H9 (cell line): ENCODE data around the gene NTRK2. TPM values are rescaled to one million over a fixed set of nuclear protein-coding genes. Genes with fewer than 3 reads are reported as not detected.

ENCODE experiments used
- DNase-seq: peaks from one replicate; pipeline ENCODE4 v3.0.0-alpha.2; 2017
- H2AFZ ChIP-seq: one replicate; pipeline ENCODE4 v1.6.1; 2013; ENCODE audit warnings: mild to moderate bottlenecking, low read length, control low read depth, moderate library complexity
- H2AK5ac ChIP-seq: 2 replicates; pipeline ENCODE4 v1.6.1; 2013; ENCODE audit warnings: low read length, control low read depth, mixed read lengths; ENCODE audit not compliant: insufficient read length
- H2BK120ac ChIP-seq: one replicate; pipeline ENCODE4 v1.6.1; 2013; ENCODE audit warnings: low read depth, mild to moderate bottlenecking, low read length, control low read depth, inconsistent platforms; ENCODE audit not compliant: poor library complexity, severe bottlenecking
- H2BK12ac ChIP-seq: 2 replicates; pipeline ENCODE4 v1.6.1; 2013; ENCODE audit warnings: low read length, control low read depth, mixed read lengths, low read depth; ENCODE audit not compliant: insufficient read length
- H2BK15ac ChIP-seq: 2 replicates; pipeline ENCODE4 v1.6.1; 2013; ENCODE audit warnings: low read depth, low read length, control low read depth
- H2BK20ac ChIP-seq: one replicate; pipeline ENCODE4 v1.6.1; 2013; ENCODE audit warnings: low read depth, mild to moderate bottlenecking, low read length, control low read depth, inconsistent platforms; ENCODE audit not compliant: poor library complexity, severe bottlenecking
- H2BK5ac ChIP-seq: 2 replicates; pipeline ENCODE4 v1.6.1; 2013; ENCODE audit warnings: low read length, control low read depth, mixed read lengths; ENCODE audit not compliant: insufficient read length
- H3K14ac ChIP-seq: 2 replicates; pipeline ENCODE4 v1.6.1; 2013; ENCODE audit warnings: low read length, control low read depth; ENCODE audit not compliant: insufficient read depth
- H3K18ac ChIP-seq: 2 replicates; pipeline ENCODE4 v1.6.1; 2013; ENCODE audit warnings: low read depth, mild to moderate bottlenecking, mixed read lengths, low read length, control low read depth; ENCODE audit not compliant: insufficient read length
- H3K23ac ChIP-seq: 2 replicates; pipeline ENCODE4 v1.6.1; 2013; ENCODE audit warnings: low read length, control low read depth, mixed read lengths, low read depth; ENCODE audit not compliant: insufficient read length
- H3K23me2 ChIP-seq: 2 replicates; pipeline ENCODE4 v1.6.1; 2013; ENCODE audit warnings: low read depth, mild to moderate bottlenecking, mixed read lengths, low read length, control low read depth; ENCODE audit not compliant: insufficient read length, poor library complexity, severe bottlenecking
- H3K27ac ChIP-seq: 2 replicates; pipeline ENCODE4 v1.5.1; 2013; ENCODE audit warnings: low read length, control low read depth, mixed read lengths, low read depth; ENCODE audit not compliant: insufficient read length
- H3K27me3 ChIP-seq: 2 replicates; pipeline ENCODE4 v1.6.1; 2013; ENCODE audit warnings: low read length, control low read depth, inconsistent platforms; ENCODE audit not compliant: insufficient read depth
- H3K4ac ChIP-seq: 2 replicates; pipeline ENCODE4 v1.6.1; 2013; ENCODE audit warnings: low read depth, mild to moderate bottlenecking, control low read depth, inconsistent platforms, low read length, moderate library complexity
- H3K4me1 ChIP-seq: 2 replicates; pipeline ENCODE4 v1.6.1; 2013; ENCODE audit warnings: low read length, control low read depth, inconsistent platforms; ENCODE audit not compliant: insufficient read depth
- H3K4me2 ChIP-seq: 2 replicates; pipeline ENCODE4 v1.6.1; 2013; ENCODE audit warnings: low read length, control low read depth, mixed read lengths; ENCODE audit not compliant: insufficient read length, insufficient read depth
- H3K56ac ChIP-seq: 2 replicates; pipeline ENCODE4 v1.6.1; 2013; ENCODE audit warnings: low read depth, mild to moderate bottlenecking, mixed read lengths, low read length, control low read depth; ENCODE audit not compliant: insufficient read length
- H3K79me1 ChIP-seq: 2 replicates; pipeline ENCODE4 v1.6.1; 2013; ENCODE audit warnings: low read depth, mild to moderate bottlenecking, moderate library complexity, low read length, control low read depth, inconsistent platforms; ENCODE audit not compliant: insufficient read depth, poor library complexity, severe bottlenecking
- H3K79me2 ChIP-seq: 2 replicates; pipeline ENCODE4 v1.6.1; 2013; ENCODE audit warnings: low read length, control low read depth, inconsistent platforms; ENCODE audit not compliant: insufficient read depth
- H3K9ac ChIP-seq: 2 replicates; pipeline ENCODE4 v1.6.1; 2013; ENCODE audit warnings: low read length, control low read depth, mixed read lengths; ENCODE audit not compliant: insufficient read length; ENCODE audit errors: extremely low read depth
- H3K9me3 ChIP-seq: one replicate; pipeline ENCODE4 v1.6.1; 2013; ENCODE audit warnings: low read depth, low read length, inconsistent platforms; ENCODE audit not compliant: control insufficient read depth
- H3T11ph ChIP-seq: one replicate; pipeline ENCODE4 v1.6.1; 2013; ENCODE audit warnings: mild to moderate bottlenecking, low read length, control low read depth, inconsistent platforms
- H4K20me1 ChIP-seq: one replicate; pipeline ENCODE4 v1.6.1; 2013; ENCODE audit not compliant: control insufficient read depth, insufficient read length, insufficient read depth
- H4K5ac ChIP-seq: 2 replicates; pipeline ENCODE4 v1.6.1; 2013; ENCODE audit warnings: low read depth, mild to moderate bottlenecking, mixed read lengths, low read length, control low read depth; ENCODE audit not compliant: insufficient read length
- H4K8ac ChIP-seq: replicated peaks from 2 replicates; pipeline ENCODE4 v1.6.1; 2013; ENCODE audit warnings: low read length, control low read depth, mixed read lengths, low read depth; ENCODE audit not compliant: insufficient read length
- H4K91ac ChIP-seq: 2 replicates; pipeline ENCODE4 v1.6.1; 2013; ENCODE audit warnings: low read depth, mild to moderate bottlenecking, moderate library complexity, mixed read lengths, low read length, control low read depth; ENCODE audit not compliant: insufficient read length
- H3K27ac Mint-ChIP-seq, 3 experiments: 2 replicates in 2 of 3; 3 replicates in 1 of 3; pipeline ENCODE4 v1.8.0; 2020 to 2021; ENCODE audit warnings: mixed read lengths in 3 of 3, mild to moderate bottlenecking in 1 of 3, moderate library complexity in 1 of 3
- H3K27me3 Mint-ChIP-seq: 2 replicates; pipeline ENCODE4 v1.8.0; 2021; ENCODE audit warnings: low read depth, mild to moderate bottlenecking, moderate library complexity, mixed read lengths
- H3K36me3 Mint-ChIP-seq, 3 experiments: 2 replicates in 2 of 3; 3 replicates in 1 of 3; pipeline ENCODE4 v1.8.0; 2020 to 2021; ENCODE audit warnings: low read depth in 3 of 3, mixed read lengths in 3 of 3; ENCODE audit not compliant: insufficient read depth in 1 of 3
- H3K4me1 Mint-ChIP-seq, 2 experiments: 2 replicates each; pipeline ENCODE4 v1.8.0; 2020; ENCODE audit warnings: mixed read lengths in 2 of 2
- H3K4me3 Mint-ChIP-seq, 2 experiments: 2 replicates in 1 of 2; 3 replicates in 1 of 2; pipeline ENCODE4 v1.8.0; 2020 to 2021; ENCODE audit warnings: mild to moderate bottlenecking in 2 of 2, mixed read lengths in 2 of 2, moderate library complexity in 1 of 2
- H3K9me3 Mint-ChIP-seq, 2 experiments: 2 replicates in 1 of 2; 3 replicates in 1 of 2; pipeline ENCODE4 v1.8.0; 2020; ENCODE audit warnings: mild to moderate bottlenecking in 2 of 2, mixed read lengths in 2 of 2, moderate library complexity in 1 of 2
- CTCF ChIP-seq: fragments of 200-600 bp; sonication (generic); conservative IDR thresholded peaks from 3 replicates; pipeline ENCODE4 v1.8.0; 2021; ENCODE audit warnings: antibody characterized with exemption, mild to moderate bottlenecking
- WGBS: extraction: QIAGEN DNeasy Blood & Tissue Kit; methylation state at CpG from one replicate; pipeline ENCODE4 v1.1.7; 2013; ENCODE audit warnings: missing lambda C conversion rate, low lambda C conversion rate, mixed read lengths; ENCODE audit not compliant: insufficient read length; ENCODE audit errors: extremely low coverage; 5-methylcytosine and 5-hydroxymethylcytosine counted together
- total RNA-seq: library from RNA; stranded (reverse); gene quantifications from 2 replicates; pipeline ENCODE4 v1.2.1, GENCODE V29; 2021

The NTRK2 gene
- total RNA-seq, 1 experiment from 2014 or later: 0.02 TPM

GRCh38 chr9:84744195-84744594 lies 74.7 kb downstream of the NTRK2 start:
- H2BK120ac ChIP-seq: no peak overlapping the region
- H3K27me3 ChIP-seq: no peaks in the 10 kb centered on the region
- no peak overlapping the region for H2BK20ac ChIP-seq
- Mint-ChIP-seq H3K4me1 (no peaks in the 10 kb centered on the region), H3K4me3 (no peak overlapping the region), H3K27ac (no peak overlapping the region), H3K27me3 (no peaks in the 10 kb centered on the region), H3K36me3 (no peaks in the 10 kb centered on the region), H3K9me3 (no peaks in the 10 kb centered on the region)
- H2BK15ac ChIP-seq: no peak overlapping the region
- H2BK12ac ChIP-seq: no peak overlapping the region
- no peak overlapping the region for H3K56ac ChIP-seq
- H3K4ac ChIP-seq: no peak overlapping the region
- H3K14ac ChIP-seq: no peak overlapping the region
- H3K4me2 ChIP-seq: no peak overlapping the region
- H3K79me1 ChIP-seq: no peaks in the 10 kb centered on the region
- H4K91ac ChIP-seq: no peak overlapping the region
- H2AFZ ChIP-seq: no peak overlapping the region
- no peak overlapping the region for H3K27ac ChIP-seq
- TF ChIP-seq CTCF: no peak
- H3K18ac ChIP-seq: no peak overlapping the region
- no peaks in the 10 kb centered on the region for H3K9me3 ChIP-seq
- no peaks in the 10 kb centered on the region for H4K20me1 ChIP-seq
- H3K79me2 ChIP-seq: no peaks in the 10 kb centered on the region
- no peak overlapping the region for H3K23ac ChIP-seq
- H3T11ph ChIP-seq: no peak overlapping the region
- no peak overlapping the region for H4K8ac ChIP-seq
- H2BK5ac ChIP-seq: no peak overlapping the region
- no peak overlapping the region for H4K5ac ChIP-seq
- H3K23me2 ChIP-seq: no peaks in the 10 kb centered on the region
- WGBS: no CpG with 5 or more reads among the region's 7 CpGs
- H3K4me1 ChIP-seq: no peaks in the 10 kb centered on the region
- no peak overlapping the region for H2AK5ac ChIP-seq
- no peak for DNase-seq
- no peak overlapping the region for H3K9ac ChIP-seq
